Liver (tissue), 9 donors: ENCODE data around the gene TMEM63C. TPM values are rescaled to one million over a fixed set of nuclear protein-coding genes. Genes with fewer than 3 reads are reported as not detected.

ENCODE experiments used
- DNase-seq: peaks from one replicate; pipeline ENCODE4 v3.0.0-alpha.2; 2017; ENCODE audit warnings: low spot score
- H3K27ac ChIP-seq, 2 donors: one replicate each; pipeline ENCODE4 v1.7.0; 2013; ENCODE audit warnings: inconsistent platforms in 2 of 2, low read length in 2 of 2, control low read depth in 1 of 2, low read depth in 1 of 2, mild to moderate bottlenecking in 1 of 2
- H3K27me3 ChIP-seq, 4 donors: one replicate each; pipeline versions ENCODE4 v1.6.1 to v1.7.0; 2013; ENCODE audit warnings: low read length in 3 of 4, inconsistent platforms in 1 of 4, mild to moderate bottlenecking in 1 of 4, moderate library complexity in 1 of 4; ENCODE audit not compliant: control insufficient read depth in 4 of 4, insufficient read depth in 4 of 4
- H3K36me3 ChIP-seq, 4 donors: one replicate each; pipeline versions ENCODE4 v1.6.1 to v1.7.0; 2013; ENCODE audit warnings: low read length in 3 of 4, mild to moderate bottlenecking in 3 of 4, low read depth in 1 of 4, moderate library complexity in 1 of 4; ENCODE audit not compliant: control insufficient read depth in 4 of 4, insufficient read depth in 3 of 4
- H3K4me1 ChIP-seq, 4 donors: one replicate each; pipeline versions ENCODE4 v1.6.1 to v1.7.0; 2013; ENCODE audit warnings: low read length in 3 of 4, mild to moderate bottlenecking in 3 of 4, moderate library complexity in 1 of 4; ENCODE audit not compliant: control insufficient read depth in 4 of 4, insufficient read depth in 4 of 4
- H3K4me3 ChIP-seq, 3 donors: one replicate each; pipeline versions ENCODE4 v1.6.1 to v1.7.0; 2013; ENCODE audit warnings: low read length in 3 of 3, control low read depth in 1 of 3, low read depth in 1 of 3, mild to moderate bottlenecking in 1 of 3
- H3K9ac ChIP-seq, 2 donors: one replicate each; pipeline ENCODE4 v1.7.0; 2013; ENCODE audit warnings: low read length in 2 of 2, mild to moderate bottlenecking in 2 of 2, moderate library complexity in 2 of 2, control low read depth in 1 of 2, low read depth in 1 of 2
- H3K9me3 ChIP-seq, 4 donors: one replicate each; pipeline versions ENCODE4 v1.6.1 to v1.7.0; 2013; ENCODE audit warnings: low read length in 3 of 4; ENCODE audit not compliant: control insufficient read depth in 4 of 4
- EGR1 ChIP-seq, 2 donors: IDR thresholded peaks; 2 replicates each; pipeline ENCODE4 v1.6.1; 2016 to 2018; ENCODE audit warnings: antibody characterized with exemption in 2 of 2, low read depth in 2 of 2
- FOXA2 ChIP-seq: IDR thresholded peaks from 2 replicates; pipeline ENCODE4 v1.6.1; 2016; ENCODE audit warnings: antibody characterized with exemption
- HNF4A ChIP-seq, 2 donors: conservative IDR thresholded peaks; 2 replicates each; pipeline ENCODE4 v1.6.1; 2016; ENCODE audit warnings: antibody characterized with exemption in 2 of 2, mild to moderate bottlenecking in 2 of 2
- RAD21 ChIP-seq, 2 donors: IDR thresholded peaks; 2 replicates each; pipeline ENCODE4 v1.6.1; 2016; ENCODE audit warnings: antibody characterized with exemption in 2 of 2, mild to moderate bottlenecking in 2 of 2
- RXRA ChIP-seq, 2 donors: IDR thresholded peaks; 2 replicates each; pipeline ENCODE4 v1.6.1; 2017 to 2018; ENCODE audit warnings: antibody characterized with exemption in 2 of 2, mild to moderate bottlenecking in 1 of 2
- SP1 ChIP-seq: IDR thresholded peaks from 2 replicates; pipeline ENCODE4 v1.6.1; 2018; ENCODE audit warnings: antibody characterized with exemption, mild to moderate bottlenecking
- WGBS: extraction: QIAGEN DNeasy Blood & Tissue Kit; methylation state at CpG from one replicate; pipeline ENCODE4 v1.1.7; 2013; 5-methylcytosine and 5-hydroxymethylcytosine counted together
- polyA plus RNA-seq, 2 donors: library from polyadenylated mRNA; stranded (reverse) in 1 of 2; unstranded in 1 of 2; fragments of 200-250 nt in 1 of 2; fragments of >200 nt in 1 of 2; fragmentation: Nextera tagmentation in 1 of 2; extraction: Ambion mirVana in 1 of 2; gene quantifications; one replicate each; pipeline versions ENCODE4 v1.2.1 to v1.2.3, GENCODE V29; 2013 to 2015
- total RNA-seq, 2 donors: library from RNA; depleted of rRNA; stranded (reverse); fragments of >200 nt; gene quantifications; one replicate each; pipeline ENCODE4 v1.2.3, GENCODE V29; 2014
- TF ChIP-seq, protein P1 (sequence below): IDR thresholded peaks from 2 replicates; pipeline ENCODE4 v1.6.1; 2016; ENCODE audit warnings: antibody characterized with exemption, mild to moderate bottlenecking
- TF ChIP-seq, protein P2 (sequence below): IDR thresholded peaks from 2 replicates; pipeline ENCODE4 v1.6.1; 2016; ENCODE audit warnings: antibody characterized with exemption
- donor health status: healthy.
- donor health status: healthy.
- donor health status: healthy.
- donor health status: healthy.
- donor health status: healthy.

The TMEM63C gene
- total and polyA plus RNA-seq, 4 donors = 0.13 to 1.6 (median 0.25) TPM; not detected in 1

DNA sequence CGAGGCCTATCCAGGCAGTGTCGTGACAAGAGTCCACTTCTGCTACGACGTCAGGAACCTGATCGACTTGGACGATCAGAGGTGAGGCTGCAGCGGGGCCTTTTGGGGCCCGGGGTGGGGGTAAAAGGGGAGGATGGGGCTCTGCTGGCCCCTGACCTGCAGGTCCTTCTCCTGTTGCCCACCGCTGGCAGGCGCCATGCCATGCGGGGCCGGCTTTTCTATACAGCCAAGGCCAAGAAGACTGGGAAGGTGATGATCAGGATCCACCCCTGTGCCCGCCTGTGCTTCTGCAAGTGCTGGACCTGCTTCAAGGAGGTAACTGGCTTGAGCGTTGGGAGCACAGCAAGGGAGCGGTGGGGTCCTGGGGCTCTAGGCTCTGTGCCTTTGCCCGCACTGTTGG lies 57.8 kb downstream of the TMEM63C start (continued):
- TF ChIP-seq, protein P1, sequence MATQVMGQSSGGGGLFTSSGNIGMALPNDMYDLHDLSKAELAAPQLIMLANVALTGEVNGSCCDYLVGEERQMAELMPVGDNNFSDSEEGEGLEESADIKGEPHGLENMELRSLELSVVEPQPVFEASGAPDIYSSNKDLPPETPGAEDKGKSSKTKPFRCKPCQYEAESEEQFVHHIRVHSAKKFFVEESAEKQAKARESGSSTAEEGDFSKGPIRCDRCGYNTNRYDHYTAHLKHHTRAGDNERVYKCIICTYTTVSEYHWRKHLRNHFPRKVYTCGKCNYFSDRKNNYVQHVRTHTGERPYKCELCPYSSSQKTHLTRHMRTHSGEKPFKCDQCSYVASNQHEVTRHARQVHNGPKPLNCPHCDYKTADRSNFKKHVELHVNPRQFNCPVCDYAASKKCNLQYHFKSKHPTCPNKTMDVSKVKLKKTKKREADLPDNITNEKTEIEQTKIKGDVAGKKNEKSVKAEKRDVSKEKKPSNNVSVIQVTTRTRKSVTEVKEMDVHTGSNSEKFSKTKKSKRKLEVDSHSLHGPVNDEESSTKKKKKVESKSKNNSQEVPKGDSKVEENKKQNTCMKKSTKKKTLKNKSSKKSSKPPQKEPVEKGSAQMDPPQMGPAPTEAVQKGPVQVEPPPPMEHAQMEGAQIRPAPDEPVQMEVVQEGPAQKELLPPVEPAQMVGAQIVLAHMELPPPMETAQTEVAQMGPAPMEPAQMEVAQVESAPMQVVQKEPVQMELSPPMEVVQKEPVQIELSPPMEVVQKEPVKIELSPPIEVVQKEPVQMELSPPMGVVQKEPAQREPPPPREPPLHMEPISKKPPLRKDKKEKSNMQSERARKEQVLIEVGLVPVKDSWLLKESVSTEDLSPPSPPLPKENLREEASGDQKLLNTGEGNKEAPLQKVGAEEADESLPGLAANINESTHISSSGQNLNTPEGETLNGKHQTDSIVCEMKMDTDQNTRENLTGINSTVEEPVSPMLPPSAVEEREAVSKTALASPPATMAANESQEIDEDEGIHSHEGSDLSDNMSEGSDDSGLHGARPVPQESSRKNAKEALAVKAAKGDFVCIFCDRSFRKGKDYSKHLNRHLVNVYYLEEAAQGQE = no peak
- TF ChIP-seq FOXA2 (no peak), SP1 (no peak)

DNA sequence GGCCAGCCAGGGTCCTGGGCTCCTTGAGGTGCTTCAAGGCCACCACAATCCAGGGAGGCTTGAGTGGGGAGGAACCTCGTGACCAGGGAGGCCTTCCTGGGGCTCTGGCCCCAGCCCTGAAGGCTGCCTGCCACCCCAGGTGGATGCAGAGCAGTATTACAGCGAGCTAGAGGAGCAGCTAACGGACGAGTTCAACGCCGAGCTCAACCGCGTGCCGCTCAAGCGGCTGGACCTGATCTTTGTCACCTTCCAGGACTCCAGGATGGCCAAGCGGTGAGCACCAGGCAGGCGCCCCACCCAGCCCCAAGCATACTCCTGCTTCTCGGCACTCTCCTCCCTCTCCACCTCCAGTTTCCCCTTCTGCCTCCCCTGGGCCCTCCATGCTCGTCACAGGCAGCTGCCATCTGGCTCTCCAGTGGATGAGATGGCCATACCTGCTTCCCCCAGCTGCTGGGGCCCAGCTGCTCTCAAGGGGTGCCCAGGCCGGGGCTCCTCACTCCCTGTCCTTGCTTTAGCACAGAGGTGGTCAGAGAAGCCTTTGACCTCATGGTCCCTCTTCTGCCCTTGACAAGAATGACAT lies 58.8 kb downstream of the TMEM63C start:
- no peak overlapping the region for H3K4me3 ChIP-seq
- 82% methylated on average over 15 of the region's 15 CpGs for WGBS
- no peaks in the 10 kb centered on the region for H3K4me1 ChIP-seq
- H3K36me3 ChIP-seq = no peaks in the 10 kb centered on the region
- H3K27ac ChIP-seq = no peak overlapping the region
- no peaks in the 10 kb centered on the region for H3K9me3 ChIP-seq
- H3K9ac ChIP-seq = no peak overlapping the region
- no peaks in the 10 kb centered on the region for H3K27me3 ChIP-seq
- DNase-seq = no peak
- TF ChIP-seq RAD21 (IDR thresholded peaks at IDR 0.05) (no peak), EGR1 (IDR thresholded peaks at IDR 0.05; ENCODE audit: low read depth in 2 of 2) (no peak)

DNA sequence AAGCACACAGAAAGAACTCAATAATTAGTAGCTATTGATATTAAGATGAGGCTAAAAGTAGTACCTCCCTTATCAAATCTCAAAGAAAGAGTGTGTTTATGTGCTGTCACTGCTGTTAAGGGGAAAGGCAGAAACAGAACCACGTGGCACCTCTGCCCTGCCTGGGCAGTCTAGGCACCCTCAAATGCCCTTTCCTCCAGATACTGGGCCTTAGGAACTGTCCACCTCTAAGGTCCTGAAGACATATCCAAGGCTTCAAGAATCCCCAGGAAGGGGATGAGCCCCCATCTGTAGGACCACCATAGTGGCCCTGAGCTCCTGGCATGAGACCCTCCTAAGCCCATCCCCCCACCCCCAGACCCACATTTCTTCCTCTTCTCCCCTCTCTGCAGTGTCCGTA lies 60.4 kb downstream of the TMEM63C start:
- 63% methylated on average over 2 of the region's 2 CpGs for WGBS
- no peak overlapping the region for H3K9ac ChIP-seq
- H3K27ac ChIP-seq = no peak overlapping the region
- H3K4me3 ChIP-seq = no peak overlapping the region
- no peaks in the 10 kb centered on the region for H3K4me1 ChIP-seq
- H3K36me3 ChIP-seq = no peaks in the 10 kb centered on the region
- DNase-seq = no peak
- H3K9me3 ChIP-seq = no peaks in the 10 kb centered on the region
- no peaks in the 10 kb centered on the region for H3K27me3 ChIP-seq
- TF ChIP-seq RXRA (IDR thresholded peaks at IDR 0.05) (no peak), HNF4A (conservative IDR thresholded peaks at IDR 0.05) (no peak), FOXA2 (no peak)
- TF ChIP-seq, protein P1 = peak; percentile 93
- TF ChIP-seq, protein P2, sequence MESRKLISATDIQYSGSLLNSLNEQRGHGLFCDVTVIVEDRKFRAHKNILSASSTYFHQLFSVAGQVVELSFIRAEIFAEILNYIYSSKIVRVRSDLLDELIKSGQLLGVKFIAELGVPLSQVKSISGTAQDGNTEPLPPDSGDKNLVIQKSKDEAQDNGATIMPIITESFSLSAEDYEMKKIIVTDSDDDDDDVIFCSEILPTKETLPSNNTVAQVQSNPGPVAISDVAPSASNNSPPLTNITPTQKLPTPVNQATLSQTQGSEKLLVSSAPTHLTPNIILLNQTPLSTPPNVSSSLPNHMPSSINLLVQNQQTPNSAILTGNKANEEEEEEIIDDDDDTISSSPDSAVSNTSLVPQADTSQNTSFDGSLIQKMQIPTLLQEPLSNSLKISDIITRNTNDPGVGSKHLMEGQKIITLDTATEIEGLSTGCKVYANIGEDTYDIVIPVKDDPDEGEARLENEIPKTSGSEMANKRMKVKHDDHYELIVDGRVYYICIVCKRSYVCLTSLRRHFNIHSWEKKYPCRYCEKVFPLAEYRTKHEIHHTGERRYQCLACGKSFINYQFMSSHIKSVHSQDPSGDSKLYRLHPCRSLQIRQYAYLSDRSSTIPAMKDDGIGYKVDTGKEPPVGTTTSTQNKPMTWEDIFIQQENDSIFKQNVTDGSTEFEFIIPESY = no peak
